ENCODE results near the gene PMFBP1.

- TF ChIP-seq CTCF (IDR thresholded peaks at IDR 0.05) (no peak), EZH2 (IDR thresholded peaks at IDR 0.05; ENCODE audit: borderline replicate concordance, insufficient read depth, low read depth, low read length, poor library complexity, severe bottlenecking) (no peak)
Observed at GRCh38 chr16:72174726-72175125, 2.8 kb upstream of the PMFBP1 start.
